GM18868 (cell line): ENCODE results near the gene PCDHGA7.
"Not testable (repeated sequence)": the region's sequence is repeated elsewhere in the genome, so short reads cannot be mapped to it uniquely, and the experiment has no call there.

Source experiments
- ATAC-seq: cut with Tn5 transposase; IDR thresholded peaks from one replicate; pipeline ENCODE4 v1.9.1; 2021; ENCODE audit warnings: mild to moderate bottlenecking, moderate library complexity; ENCODE audit not compliant: unreplicated experiment

The PCDHGA7 gene

GRCh38 chr5:141422742-141423291, 40.3 kb downstream of the PCDHGA7 start:
- ATAC-seq = no peak

- ATAC-seq = no peak
Measured at GRCh38 chr5:141427783-141428426, 45.4 kb downstream of the PCDHGA7 start.

GRCh38 chr5:141430332-141431113, 48.0 kb downstream of the PCDHGA7 start, which contains the start of gene PCDHGA12:
Gene PCDHGA12 (plus strand): TSS chr5:141430507. CDS start chr5:141430760, 253 bp downstream.
- ATAC-seq = peak; percentile 89

- ATAC-seq = peak; percentile 56
Measured at GRCh38 chr5:141431286-141431685, 48.7 kb downstream of the PCDHGA7 start.

- not testable (repeated sequence) for ATAC-seq
Measured at GRCh38 chr5:141432308-141432707, 49.8 kb downstream of the PCDHGA7 start.

- ATAC-seq = not testable (repeated sequence)
Measured at GRCh38 chr5:141432726-141433125, 50.2 kb downstream of the PCDHGA7 start.

- no peak for ATAC-seq
Measured at GRCh38 chr5:141434006-141434405, 51.5 kb downstream of the PCDHGA7 start.
